Liver (tissue), 9 donors: ENCODE results near the gene LRRC15. TPM values are rescaled to one million over a fixed set of nuclear protein-coding genes. Genes with fewer than 3 reads are reported as not detected.

ENCODE experiments used
- DNase-seq: peaks from one replicate; pipeline ENCODE4 v3.0.0-alpha.2; 2017; ENCODE audit warnings: low spot score
- H3K27ac ChIP-seq, 2 donors: one replicate each; pipeline ENCODE4 v1.7.0; 2013; ENCODE audit warnings: inconsistent platforms in 2 of 2, low read length in 2 of 2, control low read depth in 1 of 2, low read depth in 1 of 2, mild to moderate bottlenecking in 1 of 2
- H3K27me3 ChIP-seq, 4 donors: one replicate each; pipeline versions ENCODE4 v1.6.1 to v1.7.0; 2013; ENCODE audit warnings: low read length in 3 of 4, inconsistent platforms in 1 of 4, mild to moderate bottlenecking in 1 of 4, moderate library complexity in 1 of 4; ENCODE audit not compliant: control insufficient read depth in 4 of 4, insufficient read depth in 4 of 4
- H3K36me3 ChIP-seq, 4 donors: one replicate each; pipeline versions ENCODE4 v1.6.1 to v1.7.0; 2013; ENCODE audit warnings: low read length in 3 of 4, mild to moderate bottlenecking in 3 of 4, low read depth in 1 of 4, moderate library complexity in 1 of 4; ENCODE audit not compliant: control insufficient read depth in 4 of 4, insufficient read depth in 3 of 4
- H3K4me1 ChIP-seq, 4 donors: one replicate each; pipeline versions ENCODE4 v1.6.1 to v1.7.0; 2013; ENCODE audit warnings: low read length in 3 of 4, mild to moderate bottlenecking in 3 of 4, moderate library complexity in 1 of 4; ENCODE audit not compliant: control insufficient read depth in 4 of 4, insufficient read depth in 4 of 4
- H3K4me3 ChIP-seq, 3 donors: one replicate each; pipeline versions ENCODE4 v1.6.1 to v1.7.0; 2013; ENCODE audit warnings: low read length in 3 of 3, control low read depth in 1 of 3, low read depth in 1 of 3, mild to moderate bottlenecking in 1 of 3
- H3K9ac ChIP-seq, 2 donors: one replicate each; pipeline ENCODE4 v1.7.0; 2013; ENCODE audit warnings: low read length in 2 of 2, mild to moderate bottlenecking in 2 of 2, moderate library complexity in 2 of 2, control low read depth in 1 of 2, low read depth in 1 of 2
- H3K9me3 ChIP-seq, 4 donors: one replicate each; pipeline versions ENCODE4 v1.6.1 to v1.7.0; 2013; ENCODE audit warnings: low read length in 3 of 4; ENCODE audit not compliant: control insufficient read depth in 4 of 4
- CTCF ChIP-seq: fragments of 150-350 bp; IDR thresholded peaks from 2 replicates; pipeline ENCODE4 v1.5.1; 2017; ENCODE audit warnings: improper control_type of control experiment, low read depth, low read length; ENCODE audit not compliant: missing input control
- EGR1 ChIP-seq, 2 donors: IDR thresholded peaks; 2 replicates each; pipeline ENCODE4 v1.6.1; 2016 to 2018; ENCODE audit warnings: antibody characterized with exemption in 2 of 2, low read depth in 2 of 2
- FOXA1 ChIP-seq: IDR thresholded peaks from 2 replicates; pipeline ENCODE4 v1.6.1; 2016; ENCODE audit warnings: antibody characterized with exemption
- GABPA ChIP-seq, 2 donors: IDR thresholded peaks in 1 of 2; conservative IDR thresholded peaks in 1 of 2; 2 replicates each; pipeline ENCODE4 v1.6.1; 2016; ENCODE audit warnings: antibody characterized with exemption in 2 of 2, mild to moderate bottlenecking in 1 of 2, moderate library complexity in 1 of 2
- HNF4A ChIP-seq, 2 donors: conservative IDR thresholded peaks; 2 replicates each; pipeline ENCODE4 v1.6.1; 2016; ENCODE audit warnings: antibody characterized with exemption in 2 of 2, mild to moderate bottlenecking in 2 of 2
- HNF4G ChIP-seq: IDR thresholded peaks from 2 replicates; pipeline ENCODE4 v1.6.1; 2016; ENCODE audit warnings: antibody characterized with exemption
- JUND ChIP-seq, 2 donors: IDR thresholded peaks; 2 replicates each; pipeline ENCODE4 v1.6.1; 2016; ENCODE audit warnings: antibody characterized with exemption in 2 of 2
- MAX ChIP-seq: IDR thresholded peaks from 2 replicates; pipeline ENCODE4 v1.6.1; 2016; ENCODE audit warnings: antibody characterized with exemption
- REST ChIP-seq: IDR thresholded peaks from 2 replicates; pipeline ENCODE4 v1.6.1; 2016; ENCODE audit warnings: antibody characterized with exemption, mild to moderate bottlenecking
- YY1 ChIP-seq: IDR thresholded peaks from 2 replicates; pipeline ENCODE4 v1.6.1; 2016; ENCODE audit warnings: antibody characterized with exemption, mild to moderate bottlenecking
- ZBTB33 ChIP-seq: IDR thresholded peaks from 2 replicates; pipeline ENCODE4 v1.6.1; 2016; ENCODE audit warnings: antibody characterized with exemption
- WGBS: extraction: QIAGEN DNeasy Blood & Tissue Kit; methylation state at CpG from one replicate; pipeline ENCODE4 v1.1.7; 2013; 5-methylcytosine and 5-hydroxymethylcytosine counted together
- polyA plus RNA-seq, 2 donors: library from polyadenylated mRNA; stranded (reverse) in 1 of 2; unstranded in 1 of 2; fragments of 200-250 nt in 1 of 2; fragments of >200 nt in 1 of 2; fragmentation: Nextera tagmentation in 1 of 2; extraction: Ambion mirVana in 1 of 2; gene quantifications; one replicate each; pipeline versions ENCODE4 v1.2.1 to v1.2.3, GENCODE V29; 2013 to 2015
- total RNA-seq, 2 donors: library from RNA; depleted of rRNA; stranded (reverse); fragments of >200 nt; gene quantifications; one replicate each; pipeline ENCODE4 v1.2.3, GENCODE V29; 2014
- donor health status: healthy.
- donor health status: healthy.
- donor health status: healthy.
- donor health status: healthy.
- donor health status: healthy.

Gene LRRC15
- total and polyA plus RNA-seq, 4 donors, result 0.03 to 0.08 (median 0.05) TPM; not detected in 1

GRCh38 chr3:194380326-194380725, 10.8 kb upstream of the LRRC15 start (continued):
- no peak for TF ChIP-seq REST
- no peak for TF ChIP-seq GABPA (IDR thresholded peaks at IDR 0.05 in 1 of 2, conservative IDR thresholded peaks at IDR 0.05 in 1 of 2)
- no peak for TF ChIP-seq EGR1 (IDR thresholded peaks at IDR 0.05; ENCODE audit: low read depth in 2 of 2)
- no peak for TF ChIP-seq JUND (IDR thresholded peaks at IDR 0.05)
- TF ChIP-seq YY1, result no peak

GRCh38 chr3:194379651-194380050, 10.1 kb upstream of the LRRC15 start:
- no peak overlapping the region for H3K27ac ChIP-seq
- no peak overlapping the region for H3K9ac ChIP-seq
- DNase-seq, result no peak
- no peak for TF ChIP-seq HNF4A (conservative IDR thresholded peaks at IDR 0.05)
- no peaks in the 10 kb centered on the region for H3K9me3 ChIP-seq
- no peaks in the 10 kb centered on the region for H3K36me3 ChIP-seq
- no peaks in the 10 kb centered on the region for H3K4me1 ChIP-seq
- 80% methylated on average over 9 of the region's 9 CpGs for WGBS
- peaks cover 0 to 2% (median 0%) of the 10 kb centered on the region in 4 donors for H3K27me3 ChIP-seq
- H3K4me3 ChIP-seq, result no peak overlapping the region

- no peak for DNase-seq
- Histone ChIP-seq H3K9me3 (no peaks in the 10 kb centered on the region), H3K9ac (no peak overlapping the region), H3K4me3 (no peak overlapping the region), H3K27me3 (peaks cover 0 to 2% (median 0%) of the 10 kb centered on the region in 4 donors), H3K4me1 (no peaks in the 10 kb centered on the region), H3K36me3 (no peaks in the 10 kb centered on the region), H3K27ac (no peak overlapping the region)
- 92% methylated on average over 6 of the region's 6 CpGs for WGBS
- no peak for TF ChIP-seq FOXA1
- TF ChIP-seq GABPA (IDR thresholded peaks at IDR 0.05 in 1 of 2, conservative IDR thresholded peaks at IDR 0.05 in 1 of 2), result no peak
- no peak for TF ChIP-seq EGR1 (IDR thresholded peaks at IDR 0.05; ENCODE audit: low read depth in 2 of 2)
- no peak for TF ChIP-seq MAX
- no peak for TF ChIP-seq ZBTB33
- TF ChIP-seq CTCF, result no peak
- no peak for TF ChIP-seq HNF4G
- no peak for TF ChIP-seq HNF4A (conservative IDR thresholded peaks at IDR 0.05)
These were observed 9.7 kb upstream of the LRRC15 start for GRCh38 chr3:194379231-194379630.
